ENCODE data around the gene RLN3.

GRCh38 chr19:14023404-14024235 is 4.3 kb upstream of the RLN3 start:
- TF ChIP-seq ZNF274 (IDR thresholded peaks at IDR 0.05; ENCODE audit: low read depth, low read length), result no peak
- no peak for TF ChIP-seq YY1 (IDR thresholded peaks at IDR 0.05; ENCODE audit: insufficient read depth, insufficient read length)
